ENCODE data around the gene HYAL2. TPM values are rescaled to one million over a fixed set of nuclear protein-coding genes. Genes with fewer than 3 reads are reported as not detected.

Gene HYAL2
- polyA plus RNA-seq, 6 donors from 2014 or later = 0.59 to 5.9 (median 3.4) TPM; not detected in 1

- Mint-ChIP-seq H3K27me3 (no peaks in the 10 kb centered on the region), H3K4me1 (peaks cover 27 to 54% (median 47%) of the 10 kb centered on the region in 3 donors), H3K36me3 (peaks cover 0 to 7% of the 10 kb centered on the region in 2 donors), H3K9me3 (no peaks in the 10 kb centered on the region), H3K4me3 (peak overlapping the region in 4 of 8 donors; percentile 74 to 94 (median 81)), H3K27ac (peak overlapping the region in 2 of 6 donors; percentile 26 to 67)
- DNase-seq (no peak), ATAC-seq (ENCODE audit: low read depth in 2 of 2) (no peak)
These were observed 34.0 kb upstream of the HYAL2 start for GRCh38 chr3:50356553-50356952.

- Mint-ChIP-seq H3K27me3 (no peaks in the 10 kb centered on the region), H3K4me3 (peak overlapping the region in 5 of 8 donors; percentile 56 to 94 (median 75)), H3K27ac (peak overlapping the region in 3 of 6 donors; percentile 26 to 75 (median 67)), H3K4me1 (peaks cover 27 to 60% (median 53%) of the 10 kb centered on the region in 3 donors), H3K36me3 (peaks cover 0 to 7% of the 10 kb centered on the region in 2 donors), H3K9me3 (no peaks in the 10 kb centered on the region)
- ATAC-seq (ENCODE audit: low read depth in 2 of 2) (no peak), DNase-seq (no peak)
These were observed 33.4 kb upstream of the HYAL2 start for GRCh38 chr3:50355829-50356552.

GRCh38 chr3:50354850-50355249, 32.3 kb upstream of the HYAL2 start:
- ATAC-seq (ENCODE audit: low read depth in 2 of 2) (no peak), DNase-seq (no peak)
- Mint-ChIP-seq H3K4me1 (peaks cover 36 to 66% (median 64%) of the 10 kb centered on the region in 3 donors), H3K27ac (peak overlapping the region in 2 of 6 donors; percentile 63 to 81), H3K27me3 (no peaks in the 10 kb centered on the region), H3K4me3 (peak overlapping the region in 2 of 8 donors; percentile 38 to 56), H3K9me3 (no peaks in the 10 kb centered on the region), H3K36me3 (peaks cover 0 to 7% of the 10 kb centered on the region in 2 donors)

- DNase-seq (no peak), ATAC-seq (ENCODE audit: low read depth in 2 of 2) (no peak)
- Mint-ChIP-seq H3K36me3 (peaks cover 0 to 7% of the 10 kb centered on the region in 2 donors), H3K4me3 (peak overlapping the region in 2 of 8 donors; percentile 7 to 37), H3K4me1 (peaks cover 32 to 66% (median 64%) of the 10 kb centered on the region in 3 donors), H3K27ac (peak overlapping the region in 1 of 6 donors; percentile 81), H3K27me3 (no peaks in the 10 kb centered on the region), H3K9me3 (no peaks in the 10 kb centered on the region)
These were observed 31.7 kb upstream of the HYAL2 start for GRCh38 chr3:50354186-50354764.

- DNase-seq (no peak), ATAC-seq (ENCODE audit: low read depth in 2 of 2) (no peak)
- Mint-ChIP-seq H3K4me1 (peaks cover 32 to 71% (median 67%) of the 10 kb centered on the region in 3 donors), H3K4me3 (peak overlapping the region in 3 of 8 donors; percentile 11 to 97 (median 21)), H3K9me3 (no peaks in the 10 kb centered on the region), H3K36me3 (peaks cover 0 to 7% of the 10 kb centered on the region in 2 donors), H3K27ac (peak overlapping the region in 1 of 6 donors; percentile 76), H3K27me3 (no peaks in the 10 kb centered on the region)
These were observed 30.9 kb upstream of the HYAL2 start for GRCh38 chr3:50353245-50354004.

GRCh38 chr3:50352781-50353180, 30.2 kb upstream of the HYAL2 start:
- Mint-ChIP-seq H3K27me3 (no peaks in the 10 kb centered on the region), H3K4me1 (peaks cover 34 to 70% (median 67%) of the 10 kb centered on the region in 3 donors), H3K36me3 (peaks cover 0 to 7% of the 10 kb centered on the region in 2 donors), H3K27ac (no peak overlapping the region), H3K4me3 (peak overlapping the region in 2 of 8 donors; percentile 11 to 97), H3K9me3 (no peaks in the 10 kb centered on the region)
- ATAC-seq (ENCODE audit: low read depth in 2 of 2) (no peak), DNase-seq (no peak)

- Mint-ChIP-seq H3K4me1 (peaks cover 28 to 68% (median 63%) of the 10 kb centered on the region in 3 donors), H3K9me3 (no peaks in the 10 kb centered on the region), H3K27me3 (no peaks in the 10 kb centered on the region), H3K36me3 (peaks cover 0 to 7% of the 10 kb centered on the region in 2 donors), H3K4me3 (peak overlapping the region; percentile 92 to 98 (median 98)), H3K27ac (peak overlapping the region; percentile 94 to 99 (median 98))
- DNase-seq (no peak), ATAC-seq (ENCODE audit: low read depth in 2 of 2) (no peak)
These were observed 28.8 kb upstream of the HYAL2 start for GRCh38 chr3:50351323-50351697.

- Mint-ChIP-seq H3K27ac (peak within 1 kb of the TSS; percentile 94 to 99 (median 98)), H3K4me1 (peaks cover 32 to 69% (median 67%) of the 10 kb centered on the region in 3 donors), H3K9me3 (no peaks in the 10 kb centered on the region), H3K27me3 (no peaks in the 10 kb centered on the region), H3K4me3 (peak within 1 kb of the TSS; percentile 92 to 98 (median 98)), H3K36me3 (peaks cover 0 to 7% of the 10 kb centered on the region in 2 donors)
- peak; percentile 98 for DNase-seq
- peak; percentile 87 to 89 for ATAC-seq (ENCODE audit: low read depth in 2 of 2)
These were observed 28.2 kb upstream of the HYAL2 start, which contains the start of the genes CYB561D2 and NPRL2 for GRCh38 chr3:50350527-50351322. Gene CYB561D2, plus strand, starts transcription at chr3:50350862. Its CDS starts 572 bp downstream, at chr3:50351434. Gene NPRL2, minus strand, starts transcription at chr3:50350775. Its CDS starts 123 bp downstream, at chr3:50350652.

- ATAC-seq (ENCODE audit: low read depth in 2 of 2) (no peak), DNase-seq (no peak)
- peak overlapping the region; percentile 94 to 99 (median 98) for H3K27ac Mint-ChIP-seq
- peak overlapping the region; percentile 92 to 98 (median 98) for H3K4me3 Mint-ChIP-seq
- no peaks in the 10 kb centered on the region for H3K9me3 Mint-ChIP-seq
- H3K36me3 Mint-ChIP-seq = peaks cover 0 to 7% of the 10 kb centered on the region in 2 donors
- no peaks in the 10 kb centered on the region for H3K27me3 Mint-ChIP-seq
- peaks cover 33 to 70% (median 68%) of the 10 kb centered on the region in 3 donors for H3K4me1 Mint-ChIP-seq
These were observed 27.6 kb upstream of the HYAL2 start for GRCh38 chr3:50350213-50350526.

- Mint-ChIP-seq H3K4me1 (peaks cover 28 to 70% (median 69%) of the 10 kb centered on the region in 3 donors), H3K4me3 (peak overlapping the region in 5 of 8 donors; percentile 22 to 66 (median 34)), H3K27ac (peak overlapping the region in 3 of 6 donors; percentile 26 to 65 (median 52)), H3K27me3 (no peaks in the 10 kb centered on the region), H3K36me3 (no peaks in the 10 kb centered on the region), H3K9me3 (no peaks in the 10 kb centered on the region)
- peak; percentile 13 to 17 for ATAC-seq (ENCODE audit: low read depth in 2 of 2)
- DNase-seq = peak; percentile 72
These were observed 24.8 kb upstream of the HYAL2 start for GRCh38 chr3:50347187-50347813.

GRCh38 chr3:50345586-50346234, 23.2 kb upstream of the HYAL2 start, which contains the start of gene ZMYND10:
Gene ZMYND10, minus strand, starts transcription at chr3:50345732. Its CDS starts 153 bp downstream, at chr3:50345579.
- ATAC-seq (ENCODE audit: low read depth in 2 of 2) (peak; percentile 41 to 49), DNase-seq (peak; percentile 70)
- no peaks in the 10 kb centered on the region for H3K36me3 Mint-ChIP-seq
- H3K9me3 Mint-ChIP-seq = no peaks in the 10 kb centered on the region
- no peaks in the 10 kb centered on the region for H3K27me3 Mint-ChIP-seq
- H3K4me3 Mint-ChIP-seq = peak within 1 kb of the TSS; percentile 69 to 86 (median 77)
- peak within 1 kb of the TSS in 4 of 6 donors; percentile 20 to 88 (median 83) for H3K27ac Mint-ChIP-seq
- peaks cover 33 to 70% (median 60%) of the 10 kb centered on the region in 3 donors for H3K4me1 Mint-ChIP-seq
